Testis (tissue), 3 donors: ENCODE data around the gene NTM. TPM values are rescaled to one million over a fixed set of nuclear protein-coding genes. Genes with fewer than 3 reads are reported as not detected.
"Not testable (repeated sequence)": the region's sequence is repeated elsewhere in the genome, so short reads cannot be mapped to it uniquely, and the experiment has no call there.

Source experiments
- DNase-seq: peaks from one replicate; pipeline ENCODE4 v3.0.0-alpha.2; 2019
- H3K27ac ChIP-seq, 2 donors: fragments of 200-600 bp; sonication (generic); one replicate each; pipeline ENCODE4 v1.5.1; 2019
- H3K27me3 ChIP-seq: fragments of 200-600 bp; sonication (generic); one replicate; pipeline ENCODE4 v1.5.1; 2019
- H3K36me3 ChIP-seq: fragments of 200-600 bp; sonication (generic); one replicate; pipeline ENCODE4 v1.5.1; 2017; ENCODE audit warnings: low read depth; ENCODE audit errors: missing control alignments
- H3K4me1 ChIP-seq: fragments of 200-600 bp; sonication (generic); one replicate; pipeline ENCODE4 v1.5.1; 2019
- H3K4me3 ChIP-seq, 2 donors: fragments of 200-600 bp; sonication (generic); one replicate each; pipeline ENCODE4 v1.5.1; 2017 to 2019
- H3K9me3 ChIP-seq: fragments of 200-600 bp; sonication (generic); one replicate; pipeline ENCODE4 v1.5.1; 2017
- CTCF ChIP-seq, 3 experiments: fragments of 450-650 bp in 2 of 3; fragments of 200-600 bp in 1 of 3; sonication (generic) in 1 of 3; IDR thresholded peaks; one replicate each; pipeline ENCODE4 v1.5.1; 2016 to 2019; ENCODE audit warnings: antibody characterized with exemption in 3 of 3, mild to moderate bottlenecking in 2 of 3, moderate library complexity in 1 of 3
- POLR2A ChIP-seq: fragments of 450-650 bp; IDR thresholded peaks from one replicate; pipeline ENCODE4 v1.6.1; 2017; ENCODE audit warnings: antibody characterized with exemption, mild to moderate bottlenecking, moderate library complexity
- WGBS, 2 donors: methylation state at CpG; one replicate each; pipeline ENCODE4 v1.1.5; 2018; 5-methylcytosine and 5-hydroxymethylcytosine counted together
- intact Hi-C: fragments of 100-400 bp; cut with DNase I; formaldehyde crosslinking; loops from one replicate; pipeline ENCODE4 v1.15.1; 2023; ENCODE audit warnings: low total_unique reads
- polyA plus RNA-seq: library from polyadenylated mRNA; stranded (reverse); fragments of 350-450 nt; fragmentation: Illumina TruSeq; extraction: RNeasy Lipid Tissue Mini Kit (QIAGEN cat#74804); gene quantifications from one replicate; pipeline ENCODE4 v1.2.3, GENCODE V29; 2014; ENCODE audit warnings: low read depth, low replicate concordance; ENCODE audit not compliant: insufficient read depth
- total RNA-seq, 2 donors: library from RNA; depleted of rRNA; stranded (reverse); fragments of >200 nt; gene quantifications; one replicate each; pipeline ENCODE4 v1.2.3, GENCODE V29; 2016

The NTM gene
- total and polyA plus RNA-seq, 3 donors from 2014 or later, result 1.7 to 4.5 (median 1.8) TPM

DNA sequence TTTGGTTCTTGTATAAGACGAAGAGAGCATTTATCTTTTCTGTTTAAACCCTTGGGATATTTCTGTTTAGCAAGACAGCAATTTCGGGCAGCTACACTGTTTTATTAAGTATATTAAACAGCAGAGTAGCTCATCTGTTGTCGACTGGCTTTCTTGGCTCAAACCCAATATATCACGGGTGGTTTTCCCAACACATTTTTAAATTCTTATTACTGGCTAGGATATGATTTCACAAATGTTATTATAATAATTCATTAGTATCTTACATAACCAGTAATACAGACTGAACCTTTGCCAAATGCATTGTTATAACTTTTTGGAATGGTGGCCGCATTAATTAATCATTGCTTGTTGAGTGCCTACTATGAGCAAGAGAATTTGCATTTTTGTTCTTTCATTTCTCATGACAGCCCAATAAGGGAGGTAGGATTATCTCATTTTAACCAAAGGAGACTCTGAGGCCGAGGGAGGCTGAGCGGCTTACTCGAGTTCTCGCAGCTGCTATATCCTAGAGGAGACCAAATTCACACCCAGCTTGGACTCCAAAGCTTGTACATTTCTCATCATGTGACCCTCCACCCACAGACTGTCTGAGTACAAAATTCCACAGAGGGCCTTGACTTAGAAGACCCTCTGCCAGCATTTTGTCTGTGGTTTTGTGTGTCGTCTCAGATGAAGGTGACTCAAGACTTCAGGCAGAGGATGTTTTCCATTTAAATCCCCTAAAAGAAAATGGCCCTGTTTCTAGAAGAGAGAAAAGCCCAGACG is 304.9 kb downstream of the NTM start:
- Histone ChIP-seq H3K36me3 (no peaks in the 10 kb centered on the region), H3K27me3 (no peaks in the 10 kb centered on the region), H3K4me1 (no peaks in the 10 kb centered on the region), H3K4me3 (no peak overlapping the region), H3K9me3 (no peaks in the 10 kb centered on the region), H3K27ac (no peak overlapping the region)
- WGBS, 2 donors, result 68 to 76% methylated on average over 11 of the region's 11 CpGs
- intact Hi-C loops, result no loop called here
- TF ChIP-seq POLR2A, result no peak
- TF ChIP-seq CTCF (IDR thresholded peaks at IDR 0.05), result no peak
- no peak for DNase-seq

- Histone ChIP-seq H3K27me3 (no peaks in the 10 kb centered on the region), H3K4me1 (no peaks in the 10 kb centered on the region), H3K36me3 (no peaks in the 10 kb centered on the region), H3K27ac (no peak overlapping the region), H3K9me3 (no peaks in the 10 kb centered on the region), H3K4me3 (no peak overlapping the region)
- 58 to 76% methylated on average over 3 to 4 of the region's 4 CpGs for WGBS, 2 donors
- no peak for DNase-seq
- intact Hi-C loops, result no loop called here
- TF ChIP-seq POLR2A, result no peak
- TF ChIP-seq CTCF (IDR thresholded peaks at IDR 0.05), result no peak
Measured at GRCh38 chr11:131677828-131678470, 307.5 kb downstream of the NTM start.

GRCh38 chr11:131678658-131679340 is 308.4 kb downstream of the NTM start:
- no peak overlapping the region for H3K4me3 ChIP-seq
- no peak overlapping the region for H3K27ac ChIP-seq
- no peaks in the 10 kb centered on the region for H3K9me3 ChIP-seq
- WGBS, 2 donors, result 78 to 85% methylated on average over 13 of the region's 13 CpGs
- intact Hi-C loops, result no loop called here
- H3K36me3 ChIP-seq, result no peaks in the 10 kb centered on the region
- no peaks in the 10 kb centered on the region for H3K4me1 ChIP-seq
- H3K27me3 ChIP-seq, result no peaks in the 10 kb centered on the region
- TF ChIP-seq CTCF (IDR thresholded peaks at IDR 0.05) (no peak), POLR2A (no peak)
- DNase-seq, result no peak

DNA sequence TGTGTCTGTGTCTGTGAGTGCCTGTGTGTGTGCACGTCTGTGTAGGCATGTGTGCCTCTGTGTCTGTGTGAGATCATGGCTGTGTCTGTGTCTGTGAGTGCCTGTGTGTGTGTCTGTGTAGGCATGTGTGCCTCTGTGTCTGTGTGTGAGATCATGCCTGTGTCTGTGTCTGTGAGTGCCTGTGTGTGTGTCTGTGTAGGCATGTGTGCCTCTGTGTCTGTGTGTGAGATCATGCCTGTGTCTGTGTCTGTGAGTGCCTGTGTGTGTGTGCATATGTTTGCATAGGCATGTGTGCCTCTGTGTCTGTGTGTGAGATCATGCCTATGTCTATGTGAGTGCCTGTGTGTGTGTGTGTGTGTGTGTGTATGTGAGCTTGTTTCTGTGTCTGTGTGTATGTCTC is 310.0 kb downstream of the NTM start:
- H3K4me1 ChIP-seq, DNase-seq, H3K27ac ChIP-seq, intact Hi-C loops, H3K4me3 ChIP-seq, H3K27me3 ChIP-seq, H3K36me3 ChIP-seq, H3K9me3 ChIP-seq: not testable (repeated sequence)
- 70 to 75% methylated on average over 1 of the region's 1 CpG for WGBS, 2 donors

DNA sequence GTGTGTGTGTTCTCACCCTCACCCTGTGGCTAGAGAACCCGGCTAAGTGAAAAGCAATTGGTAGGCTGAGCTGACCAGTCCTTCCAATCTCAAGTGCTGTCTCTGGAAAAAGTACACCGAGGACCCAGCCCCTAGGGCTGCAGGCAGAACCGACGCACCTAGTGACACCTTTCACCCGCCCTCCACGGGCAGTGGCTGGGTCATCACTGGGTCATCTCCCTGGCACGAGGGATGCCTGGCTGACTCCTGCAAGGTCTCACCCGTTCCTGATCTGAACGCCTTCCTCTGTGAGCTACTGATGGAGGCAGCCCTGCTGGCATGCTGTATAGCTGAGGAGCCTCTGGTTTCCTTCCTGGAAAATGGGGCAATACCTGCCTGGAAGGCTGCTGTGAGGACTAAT is 311.5 kb downstream of the NTM start:
- no peaks in the 10 kb centered on the region for H3K4me1 ChIP-seq
- no peak for TF ChIP-seq CTCF (IDR thresholded peaks at IDR 0.05)
- no peak for TF ChIP-seq POLR2A
- intact Hi-C loops, result no loop called here
- DNase-seq, result no peak
- 37 to 69% methylated on average over 2 to 9 of the region's 9 CpGs for WGBS, 2 donors
- no peaks in the 10 kb centered on the region for H3K36me3 ChIP-seq
- H3K27me3 ChIP-seq, result no peaks in the 10 kb centered on the region
- no peak overlapping the region for H3K27ac ChIP-seq
- H3K4me3 ChIP-seq, result no peak overlapping the region
- H3K9me3 ChIP-seq, result no peaks in the 10 kb centered on the region
